ENCODE results near the gene PGGT1B. TPM values are rescaled to one million over a fixed set of nuclear protein-coding genes. Genes with fewer than 3 reads are reported as not detected.
A peak's percentile ranks its signal among the peaks of the same experiment; 100 is the strongest.
"Not testable (repeated sequence)": the region's sequence is repeated elsewhere in the genome, so short reads cannot be mapped to it uniquely, and the experiment has no call there.

PGGT1B gene
- polyA plus RNA-seq, 3 donors, result 33.4 to 39.9 (median 39.2) TPM

GRCh38 chr5:115262011-115262320 is 711 bp downstream of the PGGT1B start:
- DNase-seq (ENCODE audit: low read depth in 3 of 3, low spot score in 2 of 3), result peak in 1 of 3 donors; percentile 27

GRCh38 chr5:115260248-115260647 is 2.4 kb downstream of the PGGT1B start:
- no peak for DNase-seq (ENCODE audit: low read depth in 3 of 3, low spot score in 2 of 3)

GRCh38 chr5:115257981-115258380 is 4.7 kb downstream of the PGGT1B start:
- no peak for DNase-seq (ENCODE audit: low read depth in 3 of 3, low spot score in 2 of 3)

DNA sequence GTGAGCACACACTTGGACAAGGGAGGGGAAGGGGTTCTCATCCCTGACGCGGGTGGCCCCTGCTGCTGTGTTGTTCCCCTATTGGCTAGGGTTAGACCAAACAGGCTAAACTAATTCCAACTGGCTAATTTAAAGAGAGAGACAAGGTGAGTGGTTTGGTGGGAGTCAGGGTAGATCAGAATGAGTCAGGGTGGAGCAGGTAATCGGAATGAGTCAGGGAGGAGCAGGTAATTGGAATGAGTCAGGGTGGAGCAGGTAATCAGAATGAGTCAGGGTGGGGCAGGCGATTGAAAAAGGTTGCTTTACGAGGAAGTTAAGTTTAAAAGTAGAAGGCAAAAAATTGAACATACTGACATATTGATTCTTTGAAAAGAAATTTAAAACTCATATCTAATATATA is 13.3 kb downstream of the PGGT1B start:
- not testable (repeated sequence) for DNase-seq (ENCODE audit: low read depth in 3 of 3, low spot score in 2 of 3)

GRCh38 chr5:115246361-115246991 is 16.2 kb downstream of the PGGT1B start:
- peak; percentile 17 to 30 (median 20) for DNase-seq (ENCODE audit: low read depth in 3 of 3, low spot score in 2 of 3)

DNA sequence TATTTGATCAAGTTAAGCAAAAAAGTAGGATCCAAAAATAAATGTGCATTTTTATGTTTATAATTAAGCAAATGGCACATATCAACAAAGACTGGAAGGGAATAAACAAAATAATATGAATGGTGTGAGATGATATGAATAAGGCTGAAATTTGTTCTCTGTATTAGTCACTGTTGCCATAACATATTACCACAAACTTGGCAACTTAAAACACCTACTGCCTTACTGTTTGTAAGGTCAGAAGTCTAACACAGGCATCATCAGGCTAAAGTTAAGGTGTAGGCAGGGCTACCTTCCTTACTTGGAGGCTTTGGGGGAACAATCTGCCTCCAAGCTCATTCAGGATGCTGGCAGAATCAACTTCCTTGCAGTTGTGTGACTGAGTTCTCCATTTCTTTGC is 19.3 kb downstream of the PGGT1B start:
- no peak for DNase-seq (ENCODE audit: low read depth in 3 of 3, low spot score in 2 of 3)

DNA sequence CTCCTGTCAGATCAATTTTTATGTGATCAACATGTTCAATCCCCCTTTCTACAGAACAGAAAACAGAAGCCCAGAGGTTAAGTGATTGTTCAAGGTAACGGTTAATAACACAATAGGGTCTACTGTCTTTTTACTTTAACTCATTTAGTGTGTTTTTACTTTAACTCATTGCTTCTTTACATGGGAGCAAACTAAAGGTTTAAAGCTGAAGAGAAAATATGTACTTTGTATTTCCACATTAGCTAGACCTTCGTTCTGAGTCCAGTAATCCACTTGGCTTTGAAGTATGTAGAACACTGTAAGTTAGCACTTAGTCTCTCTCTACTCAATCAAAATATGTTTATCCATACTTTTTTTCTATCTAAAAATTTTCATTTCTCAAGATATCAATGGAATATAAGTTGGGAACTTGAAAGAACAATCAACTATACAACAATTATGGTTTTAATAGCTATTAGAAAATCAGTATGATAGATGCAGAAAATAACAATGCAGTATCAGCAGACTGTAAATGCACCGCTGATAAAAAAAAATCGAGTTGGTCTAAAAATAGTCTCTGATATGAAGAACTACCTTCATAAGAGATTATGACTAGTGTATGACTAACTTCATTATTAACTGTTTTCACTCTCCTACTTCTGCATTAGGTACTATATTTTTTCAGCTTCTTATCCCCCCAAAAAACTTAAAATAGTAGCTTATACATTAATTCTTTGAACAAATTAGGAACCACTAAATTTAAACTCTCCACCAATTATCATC is 20.6 kb downstream of the PGGT1B start:
- no peak for DNase-seq (ENCODE audit: low read depth in 3 of 3, low spot score in 2 of 3)

- no peak for DNase-seq (ENCODE audit: low read depth in 3 of 3, low spot score in 2 of 3)
Observed at GRCh38 chr5:115237066-115237465, 25.6 kb downstream of the PGGT1B start.

DNA sequence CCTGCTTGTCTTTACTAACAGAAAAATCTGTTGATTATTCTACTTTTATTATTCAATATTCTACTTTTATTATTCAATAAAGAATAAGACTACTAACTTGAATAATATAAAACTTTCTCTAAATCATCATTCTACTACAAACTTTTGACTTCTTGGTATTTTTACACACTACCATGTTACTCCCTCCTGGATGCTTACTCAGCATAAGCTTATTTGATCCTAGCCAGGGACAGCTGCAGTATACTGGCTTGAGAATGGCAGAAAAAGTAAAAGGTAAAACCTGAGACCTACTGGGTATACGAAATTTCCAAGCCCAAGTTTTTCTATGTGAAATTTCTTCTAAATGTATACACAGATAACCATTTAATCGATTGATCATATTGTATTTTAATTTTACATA is 26.1 kb downstream of the PGGT1B start:
- DNase-seq (ENCODE audit: low read depth in 3 of 3, low spot score in 2 of 3), result no peak

- no peak for DNase-seq (ENCODE audit: low read depth in 3 of 3, low spot score in 2 of 3)
Observed at GRCh38 chr5:115231598-115231997, 31.1 kb downstream of the PGGT1B start.

DNA sequence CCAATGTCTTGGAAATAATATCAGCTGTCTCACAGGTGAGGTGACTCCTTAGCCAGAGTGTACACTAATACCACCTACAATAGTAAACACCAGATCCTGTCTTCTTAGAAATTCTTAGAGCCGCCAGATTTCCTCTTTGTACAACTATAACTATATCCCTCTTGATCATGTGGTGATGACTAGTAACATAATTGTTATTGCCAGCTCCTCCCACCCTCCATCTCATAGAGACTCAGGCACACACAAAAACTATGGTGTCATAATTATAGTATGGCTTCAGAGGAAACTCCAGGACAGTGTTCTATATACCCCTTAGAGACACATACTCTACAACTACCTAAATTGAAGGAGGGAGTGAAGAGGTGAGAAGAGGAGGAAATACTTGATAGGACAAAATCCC is 33.1 kb downstream of the PGGT1B start:
- DNase-seq (ENCODE audit: low read depth in 3 of 3, low spot score in 2 of 3), result no peak

DNA sequence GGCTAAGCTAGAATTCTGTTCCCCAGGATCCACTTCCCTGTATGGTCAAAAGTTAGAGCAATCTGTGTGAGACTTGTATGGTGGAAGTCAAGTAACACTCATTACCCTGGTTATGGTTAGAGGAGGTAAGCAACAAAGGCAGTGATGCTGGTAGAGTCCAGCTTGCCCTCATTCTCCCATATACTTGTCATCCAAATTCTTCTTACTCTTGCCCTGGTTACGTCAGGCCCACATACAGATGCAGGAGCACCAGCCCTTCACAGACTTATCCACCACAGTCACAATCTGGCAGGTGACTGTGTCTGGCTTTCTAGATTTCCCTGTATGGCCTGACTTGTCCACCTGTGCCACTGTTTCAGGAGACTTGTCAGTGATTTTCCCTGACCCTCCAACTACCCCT is 35.4 kb downstream of the PGGT1B start:
- no peak for DNase-seq (ENCODE audit: low read depth in 3 of 3, low spot score in 2 of 3)

- DNase-seq (ENCODE audit: low read depth in 3 of 3, low spot score in 2 of 3), result no peak
Observed at GRCh38 chr5:115214541-115214940, 48.1 kb downstream of the PGGT1B start.

GRCh38 chr5:115209279-115209678 is 53.4 kb downstream of the PGGT1B start:
- peak in 2 of 3 donors; percentile 10 to 15 for DNase-seq (ENCODE audit: low read depth in 3 of 3, low spot score in 2 of 3)

GRCh38 chr5:115202952-115203351 is 59.7 kb downstream of the PGGT1B start:
- no peak for DNase-seq (ENCODE audit: low read depth in 3 of 3, low spot score in 2 of 3)

DNA sequence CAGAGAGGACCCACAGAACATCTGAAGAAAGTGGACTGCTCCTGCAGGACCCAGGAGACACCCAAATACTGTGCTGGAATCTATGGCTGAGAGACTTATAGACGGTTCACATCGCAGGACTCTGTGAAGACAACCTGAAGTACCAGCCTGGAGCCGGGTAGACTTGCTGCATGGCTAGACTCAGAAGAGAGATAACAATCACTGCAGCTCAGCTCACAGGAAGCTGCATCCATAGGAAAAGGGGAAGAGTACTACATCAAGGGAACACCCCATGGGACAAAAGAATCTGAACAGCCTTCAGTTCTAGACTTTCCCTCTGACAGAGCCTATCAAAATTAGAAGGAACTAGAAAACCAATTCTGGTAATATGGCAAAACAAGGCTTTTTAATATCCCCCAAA is 66.5 kb downstream of the PGGT1B start:
- no peak for DNase-seq (ENCODE audit: low read depth in 3 of 3, low spot score in 2 of 3)

GRCh38 chr5:115194676-115195075 is 68.0 kb downstream of the PGGT1B start:
- no peak for DNase-seq (ENCODE audit: low read depth in 3 of 3, low spot score in 2 of 3)

- DNase-seq (ENCODE audit: low read depth in 3 of 3, low spot score in 2 of 3), result no peak
Observed at GRCh38 chr5:115193295-115193694, 69.4 kb downstream of the PGGT1B start.

DNA sequence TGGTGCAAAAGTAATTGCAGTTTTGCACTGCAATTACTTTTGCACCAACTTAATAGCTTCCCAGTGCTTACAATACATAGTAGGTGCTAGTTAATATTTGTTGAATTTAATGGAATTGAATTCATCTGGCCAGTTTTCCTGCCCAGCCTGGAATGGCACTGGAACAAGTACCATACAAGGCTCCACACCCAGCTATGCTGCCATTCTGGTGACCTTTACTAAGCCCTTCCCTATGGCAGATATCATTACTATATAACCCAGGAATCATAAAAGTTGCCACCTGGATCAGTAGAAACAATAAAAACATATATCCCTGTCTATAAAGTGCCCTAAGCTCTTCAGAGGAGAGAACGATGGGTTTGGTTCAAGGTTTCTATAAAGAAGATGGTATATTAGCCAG is 70.6 kb downstream of the PGGT1B start:
- DNase-seq (ENCODE audit: low read depth in 3 of 3, low spot score in 2 of 3), result no peak

DNA sequence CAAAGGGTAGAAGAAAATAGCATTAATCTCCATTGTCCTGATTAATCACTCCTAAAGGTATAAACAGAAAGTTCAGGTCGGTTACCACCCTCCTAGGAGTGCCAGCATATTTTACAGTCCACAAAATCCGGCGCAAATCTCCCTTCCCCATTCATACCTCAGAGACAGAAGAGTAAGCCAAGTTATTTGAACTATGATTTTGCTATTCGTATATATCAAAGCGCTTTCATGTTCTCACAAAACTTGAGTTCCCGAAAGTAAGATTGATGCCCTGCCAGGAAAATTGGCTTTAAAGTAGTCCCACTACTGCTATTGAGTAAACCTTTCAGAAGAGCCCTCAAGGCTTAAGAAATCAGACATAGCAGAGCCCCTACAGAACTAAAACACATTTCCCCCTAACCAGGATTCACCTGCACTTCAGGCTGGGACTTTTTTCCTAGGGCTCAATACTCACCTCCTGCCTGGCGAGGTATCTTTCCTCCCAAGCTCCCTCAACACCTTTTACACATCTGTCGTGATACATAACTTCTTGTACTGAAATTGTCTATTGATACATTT is 71.1 kb downstream of the PGGT1B start:
- DNase-seq (ENCODE audit: low read depth in 3 of 3, low spot score in 2 of 3), result no peak

- DNase-seq (ENCODE audit: low read depth in 3 of 3, low spot score in 2 of 3), result no peak
Observed at GRCh38 chr5:115190388-115190787, 72.3 kb downstream of the PGGT1B start.

DNA sequence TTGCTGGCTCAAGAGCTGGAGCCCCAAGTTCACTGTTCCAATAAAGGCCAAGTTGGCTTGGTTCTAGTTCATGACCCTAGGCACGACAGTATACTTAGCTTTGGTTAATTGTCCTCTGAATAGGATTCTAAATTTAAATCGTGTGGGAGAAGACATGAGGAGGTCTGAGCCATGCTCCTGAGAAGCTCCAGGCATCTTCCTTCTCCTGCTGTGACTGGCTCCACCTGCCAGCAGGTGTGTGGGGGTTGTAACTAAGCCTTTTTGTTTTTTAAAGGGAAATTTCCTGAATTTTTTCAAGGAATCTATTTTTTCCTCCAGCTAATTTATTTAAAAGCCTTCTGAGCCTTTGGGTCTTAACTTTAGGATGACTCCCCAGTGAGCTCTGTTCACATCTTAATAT is 72.8 kb downstream of the PGGT1B start:
- DNase-seq (ENCODE audit: low read depth in 3 of 3, low spot score in 2 of 3), result no peak

Data from right renal cortex interstitium (tissue), 3 donors.